IMR-90 (cell line): ENCODE results near the gene DYRK1A. TPM values are rescaled to one million over a fixed set of nuclear protein-coding genes. Genes with fewer than 3 reads are reported as not detected.
"Not testable (repeated sequence)": the region's sequence is repeated elsewhere in the genome, so short reads cannot be mapped to it uniquely, and the experiment has no call there.

ENCODE experiments used
- ATAC-seq: fragments of 200-7000 bp; cut with Tn5 transposase; 2 replicates; pipeline ENCODE4 v1.9.1; 2020; ENCODE audit warnings: low read depth, mild to moderate bottlenecking, moderate library complexity
- BruUV-seq: library from RNA; stranded (reverse); fragments of 400-500 nt; replicated peaks from 2 replicates; lab custom pipeline; 2021; lab: Mats Ljungman, UMichigan
- CTCF ChIA-PET: fragments of 300-600 bp; formaldehyde crosslinking; extraction: SDS; loops from one replicate; lab custom pipeline; 2021; ENCODE audit warnings: antibody characterized with exemption; lab: Yijun Ruan, JAX
- POLR2A ChIA-PET: fragments of 300-600 bp; sonication (Branson Sonifier 250); formaldehyde crosslinking; loops from one replicate; lab custom pipeline; 2022; ENCODE audit warnings: antibody characterized with exemption; ENCODE audit not compliant: unreplicated experiment; lab: Charles Lee
- DNase-seq: peaks from one replicate; pipeline ENCODE4 v3.0.0; 2013
- H2AFZ ChIP-seq: replicated peaks from 2 replicates; pipeline ENCODE3; 2013; ENCODE audit warnings: low read length, mild to moderate bottlenecking; ENCODE audit not compliant: poor library complexity
- H2AK5ac ChIP-seq: 2 replicates; pipeline ENCODE4 v1.6.1; 2013; ENCODE audit warnings: low read depth, low read length, inconsistent platforms
- H2AK9ac ChIP-seq: replicated peaks from 2 replicates; pipeline ENCODE3; 2013; ENCODE audit warnings: mild to moderate bottlenecking, low read depth, low read length, moderate library complexity; ENCODE audit not compliant: poor library complexity
- H2BK120ac ChIP-seq: 2 replicates; pipeline ENCODE4 v1.6.1; 2013; ENCODE audit warnings: low read depth, low read length, inconsistent platforms
- H2BK15ac ChIP-seq: 3 replicates; pipeline ENCODE4 v1.6.1; 2013; ENCODE audit warnings: low read depth, low read length, inconsistent platforms
- H2BK20ac ChIP-seq: 2 replicates; pipeline ENCODE4 v1.6.1; 2013; ENCODE audit warnings: low read depth, mild to moderate bottlenecking, inconsistent platforms, low read length, moderate library complexity
- H2BK5ac ChIP-seq: 2 replicates; pipeline ENCODE4 v1.6.1; 2013; ENCODE audit warnings: mild to moderate bottlenecking, low read depth, low read length, inconsistent platforms; ENCODE audit not compliant: poor library complexity, severe bottlenecking
- H3K14ac ChIP-seq: replicated peaks from 2 replicates; pipeline ENCODE4 v1.6.1; 2013; ENCODE audit warnings: low read depth, low read length, inconsistent platforms
- H3K18ac ChIP-seq: 2 replicates; pipeline ENCODE4 v1.6.1; 2013; ENCODE audit warnings: low read depth, low read length, control low read depth
- H3K23ac ChIP-seq: 2 replicates; pipeline ENCODE4 v1.6.1; 2013; ENCODE audit warnings: low read depth, low read length, inconsistent platforms
- H3K27ac ChIP-seq: 2 replicates; pipeline ENCODE4 v1.5.1; 2013; ENCODE audit warnings: mild to moderate bottlenecking, control low read depth, low read length; ENCODE audit not compliant: insufficient read depth
- H3K27me3 ChIP-seq: 2 replicates; pipeline ENCODE4 v1.6.1; 2013; ENCODE audit warnings: low read length; ENCODE audit not compliant: control insufficient read depth, insufficient read depth
- H3K36me3 ChIP-seq: 2 replicates; pipeline ENCODE4 v1.6.1; 2013; ENCODE audit warnings: low read length, mixed read lengths; ENCODE audit not compliant: control insufficient read depth, insufficient read depth
- H3K4ac ChIP-seq: 2 replicates; pipeline ENCODE4 v1.6.1; 2013; ENCODE audit warnings: low read depth, low read length, inconsistent platforms
- H3K4me1 ChIP-seq: 2 replicates; pipeline ENCODE4 v1.6.1; 2013; ENCODE audit warnings: low read length, mixed read lengths; ENCODE audit not compliant: control insufficient read depth, insufficient read depth
- H3K4me2 ChIP-seq: 2 replicates; pipeline ENCODE4 v1.6.1; 2013; ENCODE audit warnings: low read depth, mild to moderate bottlenecking, control low read depth, low read length, moderate library complexity
- H3K4me3 ChIP-seq: 2 replicates; pipeline ENCODE4 v1.5.1; 2013; ENCODE audit warnings: low read depth, mild to moderate bottlenecking, control low read depth, low read length, moderate library complexity; ENCODE audit not compliant: insufficient read depth
- H3K56ac ChIP-seq: 2 replicates; pipeline ENCODE4 v1.6.1; 2013; ENCODE audit warnings: low read length, inconsistent platforms; ENCODE audit not compliant: insufficient read depth; ENCODE audit errors: extremely low read depth
- H3K79me1 ChIP-seq, 2 experiments: 2 replicates each; pipeline ENCODE4 v1.6.1; 2013; ENCODE audit warnings: low read length in 2 of 2, inconsistent platforms in 1 of 2, low read depth in 1 of 2
- H3K9ac ChIP-seq: 2 replicates; pipeline ENCODE4 v1.6.1; 2013; ENCODE audit warnings: low read depth, low read length, control low read depth
- H3K9me1 ChIP-seq: 2 replicates; pipeline ENCODE4 v1.6.1; 2013; ENCODE audit warnings: low read length, inconsistent platforms; ENCODE audit not compliant: insufficient read depth
- H3K9me3 ChIP-seq: 2 replicates; pipeline ENCODE4 v1.6.1; 2013; ENCODE audit warnings: low read length; ENCODE audit not compliant: control insufficient read depth, insufficient read depth
- H4K20me1 ChIP-seq: 2 replicates; pipeline ENCODE4 v1.6.1; 2013; ENCODE audit warnings: low read length, inconsistent platforms; ENCODE audit not compliant: insufficient read depth
- H4K5ac ChIP-seq: 2 replicates; pipeline ENCODE4 v1.6.1; 2013; ENCODE audit warnings: mild to moderate bottlenecking, low read depth, low read length, control low read depth
- H4K8ac ChIP-seq, 2 experiments: 2 replicates each; pipeline ENCODE4 v1.6.1; 2013; ENCODE audit warnings: low read depth in 2 of 2, low read length in 2 of 2, control low read depth in 1 of 2, inconsistent platforms in 1 of 2
- H4K91ac ChIP-seq: 2 replicates; pipeline ENCODE4 v1.6.1; 2013; ENCODE audit warnings: low read depth, low read length, inconsistent platforms; ENCODE audit not compliant: insufficient read depth
- WGBS, 2 experiments: methylation state at CpG; one replicate each; pipeline versions ENCODE4 v1.1.5 to v1.1.7; 2013; ENCODE audit warnings: missing lambda C conversion rate in 2 of 2; ENCODE audit not compliant: insufficient read length in 1 of 2; ENCODE audit errors: extremely low coverage in 2 of 2; 5-methylcytosine and 5-hydroxymethylcytosine counted together
- dilution Hi-C: fragments of 300-500 bp; cut with HindIII; formaldehyde crosslinking; loops from one replicate; pipeline ENCODE4 v1.14.3; 2018; ENCODE audit warnings: low sequenced_read_pairs; ENCODE audit not compliant: unreplicated experiment
- in situ Hi-C: fragments of 300-500 bp; cut with MboI; formaldehyde crosslinking; loops from 3 replicates; pipeline ENCODE4 v1.14.3; 2019; ENCODE audit warnings: low sequenced_read_pairs, inconsistent platforms, mixed read lengths
- intact Hi-C: fragments of 100-400 bp; cut with micrococcal nuclease; formaldehyde crosslinking; loops from 2 replicates; pipeline ENCODE4 v1.10.0; 2022
- polyA plus RNA-seq, 3 experiments: library from polyadenylated mRNA; depleted of rRNA; stranded (reverse); fragments of >200 nt; gene quantifications; 2 replicates each; pipeline ENCODE4 v1.2.3, GENCODE V29; 2012; ENCODE audit warnings: low replicate concordance in 1 of 3
- total RNA-seq: library from RNA; depleted of rRNA; stranded (reverse); fragments of >200 nt; gene quantifications from 2 replicates; pipeline ENCODE4 v1.2.3, GENCODE V29; 2012

The DYRK1A gene
- total and polyA plus RNA-seq, 2 of the 4 experiments (the other 2 are of a cell fraction) = 18.6 to 50.5 TPM

DNA sequence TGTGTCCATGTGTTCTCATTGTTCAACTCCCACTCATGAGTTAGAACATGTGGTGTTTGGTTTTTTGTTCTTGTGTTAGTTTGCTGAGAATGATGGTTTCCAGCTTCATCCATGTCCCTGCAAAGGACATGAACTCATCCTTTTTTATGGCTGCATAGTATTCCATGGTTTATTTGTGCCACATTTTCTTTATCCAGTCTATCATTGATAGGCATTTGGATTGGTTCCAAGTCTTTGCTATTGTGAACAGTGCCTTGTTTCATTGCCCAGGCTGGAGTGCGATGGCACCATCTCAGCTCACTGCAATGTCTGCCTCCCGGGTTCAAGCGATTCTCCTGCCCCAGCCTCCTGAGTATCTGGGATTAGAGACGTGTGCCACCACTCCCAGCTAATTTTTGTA lies 183.2 kb downstream of the DYRK1A start:
- POLR2A ChIA-PET, in situ Hi-C loops, H2BK20ac ChIP-seq, H3K9ac ChIP-seq, H4K8ac ChIP-seq, H3K27ac ChIP-seq, DNase-seq, H3K23ac ChIP-seq, ATAC-seq, intact Hi-C loops, H3K4me2 ChIP-seq, H3K79me1 ChIP-seq, H3K27me3 ChIP-seq, H2BK5ac ChIP-seq, dilution Hi-C loops, H3K36me3 ChIP-seq, H2AK5ac ChIP-seq, H2AK9ac ChIP-seq, H3K4ac ChIP-seq, H2AFZ ChIP-seq, H3K14ac ChIP-seq, H4K20me1 ChIP-seq, H3K18ac ChIP-seq, H3K4me1 ChIP-seq, H3K56ac ChIP-seq, H3K9me3 ChIP-seq, H4K5ac ChIP-seq, BruUV-seq, H2BK120ac ChIP-seq, H2BK15ac ChIP-seq, H4K91ac ChIP-seq, CTCF ChIA-PET, H3K9me1 ChIP-seq, H3K4me3 ChIP-seq: not testable (repeated sequence)
- WGBS, 2 experiments = 100% methylated on average over 3 of the region's 4 CpGs; no CpG with 5 or more reads in 1 of the 2 experiments
